Rectal smooth muscle tissue (tissue), 1 donor: ENCODE measurements around the gene KCNK10.

Experiments
- H3K27ac ChIP-seq: one replicate; pipeline ENCODE4 v1.7.0; 2013; ENCODE audit warnings: low read depth, low read length, inconsistent platforms
- H3K27me3 ChIP-seq: one replicate; pipeline ENCODE4 v1.7.0; 2013; ENCODE audit warnings: low read length; ENCODE audit not compliant: control insufficient read depth, insufficient read depth
- H3K36me3 ChIP-seq: one replicate; pipeline ENCODE4 v1.7.0; 2013; ENCODE audit warnings: low read length; ENCODE audit not compliant: control insufficient read depth, insufficient read depth
- H3K4me1 ChIP-seq: one replicate; pipeline ENCODE4 v1.7.0; 2013; ENCODE audit warnings: low read length; ENCODE audit not compliant: control insufficient read depth, insufficient read depth
- H3K4me3 ChIP-seq: one replicate; pipeline ENCODE4 v1.7.0; 2013; ENCODE audit warnings: low read length
- H3K9ac ChIP-seq: one replicate; pipeline ENCODE4 v1.7.0; 2013; ENCODE audit warnings: low read length

Gene KCNK10

DNA sequence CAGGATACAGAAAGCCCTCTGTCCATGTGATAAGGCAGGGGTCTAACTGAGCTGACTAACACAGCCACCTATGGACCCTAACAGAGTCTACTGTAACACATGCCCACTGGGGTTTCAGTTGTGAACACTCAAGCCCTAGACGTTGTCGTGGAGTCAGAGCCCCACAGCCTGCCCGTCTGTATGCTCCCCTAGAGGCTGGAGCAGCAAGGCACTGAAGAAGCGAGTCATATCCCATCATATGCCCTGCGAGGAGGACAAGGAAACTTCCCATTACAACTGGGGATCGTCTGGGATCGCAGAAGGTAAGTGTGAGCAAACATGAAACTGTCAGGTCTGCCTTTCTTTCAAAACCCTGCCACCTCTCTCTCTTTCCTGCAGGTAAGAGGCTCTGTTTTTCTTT is 180.1 kb downstream of the KCNK10 start:
- Histone ChIP-seq H3K27ac (no peak overlapping the region), H3K9ac (no peak overlapping the region), H3K27me3 (no peaks in the 10 kb centered on the region), H3K4me3 (no peak overlapping the region), H3K4me1 (no peaks in the 10 kb centered on the region), H3K36me3 (no peaks in the 10 kb centered on the region)

DNA sequence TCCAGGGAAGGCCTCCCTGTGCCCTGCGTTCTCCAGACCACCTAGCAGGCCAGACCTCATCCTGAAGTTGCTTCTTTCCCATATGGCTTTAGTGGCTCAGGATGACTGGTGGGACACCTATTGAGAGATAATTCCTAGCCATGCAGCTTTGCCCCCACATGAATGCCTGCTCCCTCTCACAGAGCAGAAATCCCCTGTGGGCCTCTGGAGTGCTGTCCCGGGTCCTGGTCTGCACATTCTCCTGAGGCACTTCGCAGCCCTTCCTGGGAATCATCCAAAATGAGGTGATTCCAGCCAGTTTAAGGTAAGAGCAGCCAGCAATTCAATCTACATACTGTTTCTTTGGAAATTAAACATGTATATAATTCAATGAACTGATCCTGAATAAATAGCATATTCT is 182.2 kb downstream of the KCNK10 start:
- no peak overlapping the region for H3K27ac ChIP-seq
- no peaks in the 10 kb centered on the region for H3K36me3 ChIP-seq
- H3K4me3 ChIP-seq = no peak overlapping the region
- H3K27me3 ChIP-seq = no peaks in the 10 kb centered on the region
- H3K4me1 ChIP-seq = no peaks in the 10 kb centered on the region
- no peak overlapping the region for H3K9ac ChIP-seq

DNA sequence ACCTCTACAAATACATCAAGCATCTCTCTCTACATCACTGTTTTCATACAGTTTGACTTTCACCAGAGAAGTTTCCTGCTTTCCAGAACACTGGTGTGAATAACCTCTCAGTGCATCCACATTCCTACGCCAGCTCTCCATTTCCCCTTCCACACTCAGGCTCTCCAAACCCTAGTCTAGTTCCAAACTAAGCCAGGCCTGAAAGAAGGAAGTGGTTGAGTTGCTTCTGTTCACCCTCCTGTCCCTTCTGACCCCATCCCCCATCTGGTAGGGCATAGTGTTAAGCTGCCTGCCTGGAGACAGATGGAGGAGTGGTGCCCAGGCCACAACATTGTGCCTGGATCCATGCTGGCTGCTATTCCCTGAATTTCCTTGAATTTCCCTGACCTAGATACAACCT is 185.7 kb downstream of the KCNK10 start:
- Histone ChIP-seq H3K27me3 (no peaks in the 10 kb centered on the region), H3K4me3 (no peak overlapping the region), H3K36me3 (no peaks in the 10 kb centered on the region), H3K27ac (no peak overlapping the region), H3K4me1 (no peaks in the 10 kb centered on the region), H3K9ac (no peak overlapping the region)
